ENCODE data around the gene DMC1. TPM values are rescaled to one million over a fixed set of nuclear protein-coding genes. Genes with fewer than 3 reads are reported as not detected.
"Not testable (repeated sequence)": the region's sequence is repeated elsewhere in the genome, so short reads cannot be mapped to it uniquely, and the experiment has no call there.

DMC1 gene, protein sequence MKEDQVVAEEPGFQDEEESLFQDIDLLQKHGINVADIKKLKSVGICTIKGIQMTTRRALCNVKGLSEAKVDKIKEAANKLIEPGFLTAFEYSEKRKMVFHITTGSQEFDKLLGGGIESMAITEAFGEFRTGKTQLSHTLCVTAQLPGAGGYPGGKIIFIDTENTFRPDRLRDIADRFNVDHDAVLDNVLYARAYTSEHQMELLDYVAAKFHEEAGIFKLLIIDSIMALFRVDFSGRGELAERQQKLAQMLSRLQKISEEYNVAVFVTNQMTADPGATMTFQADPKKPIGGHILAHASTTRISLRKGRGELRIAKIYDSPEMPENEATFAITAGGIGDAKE
- 2.2 TPM for total RNA-seq

DNA sequence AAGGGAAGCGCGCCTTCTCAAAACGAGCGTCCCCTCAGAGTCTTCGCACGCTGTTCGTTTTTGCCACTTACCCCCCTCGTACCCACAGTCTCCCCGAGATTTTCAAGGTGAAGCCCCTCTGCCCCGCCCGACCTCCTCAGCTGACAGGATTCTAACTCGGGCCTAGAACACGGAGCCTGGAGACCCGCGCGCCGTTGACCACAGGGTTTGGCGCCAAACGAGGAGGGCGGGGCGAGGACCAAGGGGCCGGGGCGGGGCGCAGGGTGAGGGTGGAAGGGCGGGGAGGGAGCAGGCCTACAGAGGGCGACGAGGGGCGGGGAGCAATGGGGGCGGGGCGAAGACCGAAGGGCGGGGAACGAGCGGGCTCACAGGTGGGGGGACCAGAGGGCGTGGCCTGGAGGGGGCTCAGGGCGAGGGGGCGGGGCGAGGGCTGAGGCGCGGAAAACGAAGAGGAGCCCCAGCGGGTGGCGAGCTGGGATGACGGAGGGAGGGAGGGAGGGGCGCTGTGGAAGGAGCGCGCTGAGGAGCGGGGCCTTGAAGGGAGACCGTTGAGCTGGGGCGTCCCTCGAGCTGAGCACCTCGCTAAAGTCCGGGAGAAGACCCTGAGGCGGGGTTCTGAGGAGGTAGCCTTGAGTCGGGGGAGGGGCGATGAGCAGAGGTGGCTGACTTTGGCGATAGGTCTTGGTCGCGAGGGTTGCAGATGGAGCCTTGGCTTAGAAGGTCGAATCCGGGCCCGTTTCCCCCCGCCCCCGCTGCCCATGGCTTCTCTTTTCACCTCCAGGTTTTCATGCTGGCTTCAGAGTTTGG lies at the start of gene DMC1:
Gene DMC1 (minus strand): TSS at position 212 of the 807 bp plus-strand sequence. CDS start 1,927 bp downstream, outside the sequence.
- DNase-seq (ENCODE audit: low spot score), result peak; percentile 94

- no peak for DNase-seq (ENCODE audit: low spot score)
Measured at GRCh38 chr22:38618682-38619081, 48.7 kb upstream of the DMC1 start.

- DNase-seq (ENCODE audit: low spot score), result no peak
Measured at GRCh38 chr22:38618258-38618657, 48.3 kb upstream of the DMC1 start.

DNA sequence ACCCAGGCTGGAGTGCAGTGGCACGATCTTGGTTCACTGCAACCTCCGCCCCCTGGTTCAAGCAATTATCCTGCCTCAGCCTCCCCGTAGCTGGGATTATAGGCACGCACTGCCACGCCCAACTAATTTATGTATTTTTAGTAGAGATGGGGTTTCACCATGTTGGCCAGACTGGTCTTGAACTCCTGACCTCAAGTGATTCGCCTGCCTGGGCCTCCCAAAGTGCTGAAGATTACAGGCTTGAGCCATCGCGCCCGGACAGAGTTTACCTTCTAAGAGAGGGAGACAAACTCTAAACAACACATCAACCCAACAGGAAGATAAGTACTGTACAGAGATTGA lies 45.1 kb upstream of the DMC1 start:
- not testable (repeated sequence) for DNase-seq (ENCODE audit: low spot score)

DNA sequence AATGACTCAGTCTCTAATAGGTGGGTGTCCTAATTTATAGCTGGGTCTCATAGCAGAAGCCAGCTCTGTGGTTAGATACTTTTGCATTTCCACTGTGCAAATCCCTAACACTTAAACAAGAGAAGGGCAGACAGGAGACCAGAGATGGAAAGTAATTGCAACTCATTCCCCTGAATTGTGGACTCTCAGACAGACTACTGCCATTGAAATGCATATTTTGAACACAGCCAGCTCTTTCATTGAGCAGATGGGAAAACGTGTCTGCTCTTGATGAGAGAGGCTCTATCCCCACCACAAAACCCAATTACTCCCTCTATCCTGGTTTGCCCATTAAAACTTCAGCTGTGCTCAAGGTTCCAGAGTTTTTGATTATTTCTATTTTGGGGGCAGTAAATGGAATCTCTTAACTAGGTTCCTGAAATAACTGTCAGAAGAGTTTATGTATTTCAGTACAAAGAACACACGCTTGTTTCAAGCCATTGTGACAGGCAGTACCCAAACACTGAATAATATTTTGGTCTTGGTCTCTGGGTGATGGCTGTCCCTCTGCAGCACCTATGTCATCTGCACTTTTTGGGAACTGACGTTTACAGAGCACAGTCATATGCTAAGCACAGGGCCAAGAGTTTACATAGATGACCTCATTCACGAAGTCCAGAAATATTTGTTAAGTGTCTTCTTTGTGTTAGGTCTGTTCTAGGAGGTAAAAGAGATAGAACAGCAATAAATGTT lies 44.5 kb upstream of the DMC1 start:
- DNase-seq (ENCODE audit: low spot score), result no peak

- DNase-seq (ENCODE audit: low spot score), result no peak
Measured at GRCh38 chr22:38613588-38613987, 43.6 kb upstream of the DMC1 start.

GRCh38 chr22:38612217-38613006 lies 42.4 kb upstream of the DMC1 start:
- DNase-seq (ENCODE audit: low spot score), result no peak

- no peak for DNase-seq (ENCODE audit: low spot score)
Measured at GRCh38 chr22:38611559-38611958, 41.6 kb upstream of the DMC1 start.

GRCh38 chr22:38610234-38610633 lies 40.3 kb upstream of the DMC1 start:
- no peak for DNase-seq (ENCODE audit: low spot score)

- DNase-seq (ENCODE audit: low spot score), result no peak
Measured at GRCh38 chr22:38608992-38609750, 39.2 kb upstream of the DMC1 start.

DNA sequence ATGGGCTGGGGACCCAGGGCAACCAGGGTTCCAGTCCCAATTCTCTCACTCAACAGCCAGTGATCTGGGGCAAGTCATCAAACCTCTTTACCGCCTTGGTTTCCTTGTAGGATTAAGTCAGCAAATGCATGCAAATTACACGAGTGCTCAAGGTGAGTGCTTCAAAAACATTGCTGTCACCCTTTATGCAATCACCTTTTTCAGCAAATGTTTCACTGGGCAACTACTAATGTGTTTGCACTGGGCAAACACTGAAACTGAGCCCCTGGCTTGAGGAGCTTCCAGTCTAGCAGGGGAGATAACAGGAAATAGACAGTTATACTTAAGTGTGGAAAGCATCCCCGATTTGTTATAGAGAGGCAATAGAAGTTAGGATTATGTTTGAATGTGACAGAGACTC lies 37.7 kb upstream of the DMC1 start:
- no peak for DNase-seq (ENCODE audit: low spot score)

DNA sequence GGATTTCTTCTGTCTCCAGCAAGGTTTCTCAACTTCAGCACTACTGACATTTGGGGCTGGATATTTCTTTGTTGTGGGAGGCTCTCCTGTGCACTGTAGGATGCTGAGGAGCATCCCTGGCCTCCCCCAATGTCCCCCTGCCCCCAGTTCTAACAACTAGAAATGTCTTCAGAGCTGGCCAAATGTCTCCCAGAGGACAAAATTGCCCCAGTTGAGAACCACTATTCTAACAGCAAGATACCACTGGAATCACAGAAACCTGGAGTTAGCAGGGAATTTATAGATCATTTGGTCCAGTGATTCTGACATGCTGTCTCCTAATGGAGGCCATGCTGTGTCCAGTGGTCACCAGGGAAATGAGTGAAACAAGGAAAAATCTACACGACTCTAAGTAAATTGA lies 32.2 kb upstream of the DMC1 start:
- DNase-seq (ENCODE audit: low spot score), result no peak

DNA sequence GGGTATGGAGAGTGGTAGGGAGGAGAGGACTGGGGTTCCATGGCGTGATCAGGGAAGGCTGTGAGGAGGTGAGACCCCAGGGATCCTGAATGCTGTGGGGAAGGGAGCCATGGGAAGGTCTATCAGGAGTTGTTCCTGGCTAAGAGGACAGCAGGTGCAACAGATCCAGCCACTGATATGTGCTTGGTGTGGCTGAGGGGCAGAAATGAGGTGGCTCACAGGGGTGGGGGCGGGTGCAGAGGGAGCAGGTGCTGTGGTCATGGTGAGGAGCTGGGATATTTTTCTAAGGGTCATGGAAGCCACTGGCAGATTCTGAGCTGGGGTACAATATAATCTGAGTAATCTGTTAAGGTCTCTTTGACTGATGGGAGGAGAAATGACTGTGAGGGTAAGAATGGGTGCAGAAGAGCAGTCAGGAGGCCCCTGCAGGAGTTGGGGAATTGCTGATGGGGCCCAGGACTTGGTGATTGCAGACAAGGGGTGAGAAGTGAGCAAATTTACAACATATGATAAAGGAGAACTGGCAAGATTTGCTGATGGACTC lies 31.3 kb upstream of the DMC1 start:
- DNase-seq (ENCODE audit: low spot score), result no peak

- DNase-seq (ENCODE audit: low spot score), result no peak
Measured at GRCh38 chr22:38599466-38599865, 29.5 kb upstream of the DMC1 start.

DNA sequence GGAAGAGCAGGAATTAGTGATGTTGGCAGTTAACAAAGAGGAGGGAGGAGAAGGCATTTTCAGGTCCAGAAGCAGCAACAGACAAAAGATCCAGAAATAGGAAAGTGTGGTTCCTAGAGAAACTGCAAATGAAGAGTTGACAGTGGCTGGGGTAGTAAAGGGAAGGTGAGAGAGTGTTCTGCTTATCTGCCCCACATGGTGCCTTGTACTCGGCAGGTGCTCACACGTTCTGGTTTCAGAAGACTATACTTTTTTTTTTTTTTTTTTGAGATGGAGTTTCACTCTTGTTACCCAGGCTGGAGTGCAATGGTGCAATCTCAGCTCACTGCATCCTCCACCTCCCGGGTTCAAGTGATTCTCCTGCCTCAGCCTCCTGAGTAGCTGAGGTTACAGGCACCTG lies 12.9 kb upstream of the DMC1 start:
- DNase-seq (ENCODE audit: low spot score), result not testable (repeated sequence)

DNA sequence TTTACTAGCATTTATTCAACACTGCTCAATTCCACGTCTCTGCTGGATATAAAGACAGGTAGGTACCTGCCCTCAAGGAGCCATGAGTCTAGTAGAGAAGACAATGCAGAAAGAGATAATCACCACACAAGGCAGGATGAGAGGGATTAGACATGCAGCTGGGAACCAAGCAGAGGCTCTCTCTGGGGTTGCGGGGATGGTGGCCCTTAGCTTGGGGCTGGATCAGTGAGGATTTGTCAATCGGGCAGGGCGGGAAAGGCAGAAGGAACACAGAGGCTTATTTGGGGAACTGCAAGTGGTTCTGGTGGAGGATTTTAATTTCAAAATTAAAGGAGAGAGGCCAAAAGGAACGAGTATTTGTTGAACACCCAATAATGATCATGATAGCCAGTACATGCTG lies 8.5 kb upstream of the DMC1 start:
- no peak for DNase-seq (ENCODE audit: low spot score)

- DNase-seq (ENCODE audit: low spot score), result peak; percentile 53
Measured at GRCh38 chr22:38572065-38572464, 2.1 kb upstream of the DMC1 start.

GRCh38 chr22:38570779-38571364 lies 889 bp upstream of the DMC1 start:
- DNase-seq (ENCODE audit: low spot score), result peak; percentile 55

DNA sequence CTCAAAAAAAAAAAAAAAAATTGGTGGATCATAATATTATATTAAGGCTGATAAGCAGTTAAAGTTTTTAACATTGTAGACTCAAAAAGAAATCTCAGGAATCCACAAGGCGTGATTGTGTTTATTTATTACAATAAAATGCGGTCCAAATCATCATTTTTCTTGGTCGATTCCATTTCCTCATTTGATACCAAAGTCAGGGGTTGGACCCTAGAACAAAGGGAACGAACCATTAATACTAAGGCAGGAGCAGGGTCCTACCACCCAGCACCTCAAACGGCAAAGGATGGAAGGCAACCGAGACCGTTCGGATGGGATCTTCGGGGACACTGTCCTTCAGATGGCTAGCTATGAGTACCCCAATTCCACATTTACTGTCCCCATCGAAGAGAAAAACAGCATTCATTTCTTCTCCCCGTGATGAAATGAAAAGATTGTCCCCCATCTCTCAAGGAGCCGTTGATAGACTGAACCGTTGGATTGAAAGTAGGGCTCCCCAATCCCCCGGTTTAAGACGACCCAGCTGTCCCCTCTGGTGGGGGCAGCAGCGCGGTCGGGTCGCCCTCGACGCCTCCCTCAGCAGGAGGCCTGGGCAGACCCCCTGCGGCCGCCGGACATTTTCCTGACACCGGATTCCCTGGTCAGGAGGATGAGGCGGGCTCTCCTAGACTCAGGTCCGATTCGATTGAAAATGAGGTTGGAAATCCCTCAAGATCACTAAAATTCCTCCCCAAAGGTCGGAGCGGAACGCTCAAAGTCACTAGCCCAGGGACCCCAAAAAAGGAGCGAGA lies 607 bp downstream of the DMC1 start:
- no peak for DNase-seq (ENCODE audit: low spot score)
